Fibroblast of skin of scalp (primary cell): ENCODE measurements around the gene NIPAL3. TPM values are rescaled to one million over a fixed set of nuclear protein-coding genes. Genes with fewer than 3 reads are reported as not detected.

ENCODE experiments used
- DNase-seq: peaks from one replicate; pipeline ENCODE4 v3.0.0-alpha.2; 2013
- polyA plus RNA-seq, 2 experiments: library from polyadenylated mRNA; unstranded; fragments of 120-200 nt; gene quantifications; one replicate each; pipeline ENCODE4 v1.2.1, GENCODE V29; 2013; ENCODE audit not compliant: insufficient read length in 2 of 2

The NIPAL3 gene
- polyA plus RNA-seq (2013, experiment 1 of 2; ENCODE audit: insufficient read length): 24.0 TPM
- polyA plus RNA-seq (2013, experiment 2 of 2; ENCODE audit: insufficient read length): 23.7 TPM

GRCh38 chr1:24415334-24415909 is at the start of gene NIPAL3:
TSS of gene NIPAL3 (plus strand) at chr1:24415802. CDS start at chr1:24419548, 3,746 bp downstream.
- DNase-seq: peak; percentile 99

GRCh38 chr1:24366707-24367106 is 48.9 kb upstream of the NIPAL3 start:
- DNase-seq: no peak

GRCh38 chr1:24369199-24369598 is 46.4 kb upstream of the NIPAL3 start:
- peak; percentile 33 for DNase-seq

GRCh38 chr1:24369801-24370200 is 45.8 kb upstream of the NIPAL3 start:
- DNase-seq: no peak

- no peak for DNase-seq
Measured at GRCh38 chr1:24373044-24373443, 42.6 kb upstream of the NIPAL3 start.

GRCh38 chr1:24373710-24374109 is 41.9 kb upstream of the NIPAL3 start:
- no peak for DNase-seq

GRCh38 chr1:24374891-24375786 is 40.5 kb upstream of the NIPAL3 start:
- no peak for DNase-seq

- DNase-seq: no peak
Measured at GRCh38 chr1:24379733-24380315, 35.8 kb upstream of the NIPAL3 start.

GRCh38 chr1:24380508-24380907 is 35.1 kb upstream of the NIPAL3 start:
- DNase-seq: no peak

- DNase-seq: no peak
Measured at GRCh38 chr1:24381256-24381655, 34.3 kb upstream of the NIPAL3 start.

- no peak for DNase-seq
Measured at GRCh38 chr1:24382165-24382577, 33.4 kb upstream of the NIPAL3 start.

GRCh38 chr1:24383381-24383940 is 32.1 kb upstream of the NIPAL3 start:
- DNase-seq: no peak

GRCh38 chr1:24384251-24385090 is 31.1 kb upstream of the NIPAL3 start:
- peak; percentile 51 for DNase-seq

GRCh38 chr1:24385160-24385940 is 30.3 kb upstream of the NIPAL3 start:
- peak; percentile 71 for DNase-seq

GRCh38 chr1:24386241-24386640 is 29.4 kb upstream of the NIPAL3 start:
- DNase-seq: peak; percentile 57

- DNase-seq: no peak
Measured at GRCh38 chr1:24386931-24387330, 28.7 kb upstream of the NIPAL3 start.

GRCh38 chr1:24387636-24388175 is 27.9 kb upstream of the NIPAL3 start:
- no peak for DNase-seq

GRCh38 chr1:24388331-24388885 is 27.2 kb upstream of the NIPAL3 start:
- DNase-seq: no peak

GRCh38 chr1:24389231-24389678 is 26.3 kb upstream of the NIPAL3 start:
- no peak for DNase-seq
